Measurements from ENCODE around the gene GALNTL6. TPM values are rescaled to one million over a fixed set of nuclear protein-coding genes. Genes with fewer than 3 reads are reported as not detected.

The GALNTL6 gene
- total and polyA plus RNA-seq, 8 donors = 0.15 to 0.87 (median 0.58) TPM; not detected in 3

DNA sequence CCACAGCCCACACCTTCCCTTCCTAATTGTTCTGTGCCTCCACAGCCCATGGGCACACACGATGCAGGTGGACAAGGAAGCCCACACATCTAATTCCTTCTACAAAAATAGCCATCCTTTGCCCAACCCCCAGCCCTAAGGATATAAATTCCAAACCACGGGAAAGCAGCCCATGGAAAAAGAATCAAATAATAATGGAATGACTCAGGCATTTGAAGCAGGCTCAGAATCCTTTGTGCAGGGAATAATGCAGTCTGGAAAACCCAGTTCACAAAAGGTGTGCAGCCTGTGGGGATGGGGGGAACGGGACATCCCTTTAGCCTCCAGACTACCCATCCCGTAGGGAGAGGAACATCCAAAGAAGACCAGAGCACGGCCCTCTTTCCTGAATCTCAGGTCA lies 1013.1 kb downstream of the GALNTL6 start:
- DNase-seq = no peak
- WGBS, 5 donors = 70 to 86% (median 78%) methylated on average over 5 of the region's 5 CpGs
- peaks cover 0 to 5% (median 2%) of the 10 kb centered on the region in 4 donors for H3K4me1 ChIP-seq
- H3K27ac ChIP-seq = no peak overlapping the region
- intact Hi-C loops (cut with DNase I; ENCODE audit: low total_unique reads) = no loop called here
- no peaks in the 10 kb centered on the region for H3K27me3 ChIP-seq
- H3K4me3 ChIP-seq = no peak overlapping the region
- no peaks in the 10 kb centered on the region for H3K9me3 ChIP-seq
- TF ChIP-seq POLR2A (IDR thresholded peaks at IDR 0.05) (no peak), EP300 (IDR thresholded peaks at IDR 0.05) (no peak), POLR2AphosphoS5 (IDR thresholded peaks at IDR 0.05) (no peak)
- TF ChIP-seq, protein P1, sequence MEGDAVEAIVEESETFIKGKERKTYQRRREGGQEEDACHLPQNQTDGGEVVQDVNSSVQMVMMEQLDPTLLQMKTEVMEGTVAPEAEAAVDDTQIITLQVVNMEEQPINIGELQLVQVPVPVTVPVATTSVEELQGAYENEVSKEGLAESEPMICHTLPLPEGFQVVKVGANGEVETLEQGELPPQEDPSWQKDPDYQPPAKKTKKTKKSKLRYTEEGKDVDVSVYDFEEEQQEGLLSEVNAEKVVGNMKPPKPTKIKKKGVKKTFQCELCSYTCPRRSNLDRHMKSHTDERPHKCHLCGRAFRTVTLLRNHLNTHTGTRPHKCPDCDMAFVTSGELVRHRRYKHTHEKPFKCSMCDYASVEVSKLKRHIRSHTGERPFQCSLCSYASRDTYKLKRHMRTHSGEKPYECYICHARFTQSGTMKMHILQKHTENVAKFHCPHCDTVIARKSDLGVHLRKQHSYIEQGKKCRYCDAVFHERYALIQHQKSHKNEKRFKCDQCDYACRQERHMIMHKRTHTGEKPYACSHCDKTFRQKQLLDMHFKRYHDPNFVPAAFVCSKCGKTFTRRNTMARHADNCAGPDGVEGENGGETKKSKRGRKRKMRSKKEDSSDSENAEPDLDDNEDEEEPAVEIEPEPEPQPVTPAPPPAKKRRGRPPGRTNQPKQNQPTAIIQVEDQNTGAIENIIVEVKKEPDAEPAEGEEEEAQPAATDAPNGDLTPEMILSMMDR (IDR thresholded peaks at IDR 0.05) = no peak
- H3K36me3 ChIP-seq = no peaks in the 10 kb centered on the region

DNA sequence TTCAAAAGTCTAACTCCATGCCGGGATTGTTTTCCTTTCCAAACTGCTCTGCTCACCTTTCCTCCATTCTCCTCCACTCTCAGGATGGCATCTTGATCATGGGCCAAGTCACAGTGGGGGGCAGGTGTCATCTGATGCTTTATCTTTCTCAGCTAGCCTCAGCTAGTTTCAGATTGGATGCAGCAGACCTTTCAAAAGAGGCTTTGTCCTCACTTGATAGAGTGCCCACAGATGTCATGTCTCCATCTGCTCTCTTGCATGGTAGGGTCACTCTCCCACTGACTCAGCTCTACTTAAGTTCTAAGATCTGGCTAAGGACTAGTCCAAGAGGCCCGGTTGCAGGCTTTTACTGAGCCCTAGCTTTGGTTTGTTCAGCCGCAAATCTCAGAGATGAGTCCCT lies 1013.7 kb downstream of the GALNTL6 start:
- Histone ChIP-seq H3K27me3 (no peaks in the 10 kb centered on the region), H3K36me3 (no peaks in the 10 kb centered on the region), H3K4me1 (peaks cover 0 to 5% (median 0%) of the 10 kb centered on the region in 4 donors), H3K9me3 (no peaks in the 10 kb centered on the region), H3K4me3 (no peak overlapping the region), H3K27ac (no peak overlapping the region)
- intact Hi-C loops (cut with DNase I; ENCODE audit: low total_unique reads) = no loop called here
- WGBS, 5 donors = 92 to 98% (median 97%) methylated on average over 3 of the region's 3 CpGs
- no peak for TF ChIP-seq POLR2A (IDR thresholded peaks at IDR 0.05)
- TF ChIP-seq, protein P1 (IDR thresholded peaks at IDR 0.05) = no peak
- TF ChIP-seq EP300 (IDR thresholded peaks at IDR 0.05) = no peak
- no peak for TF ChIP-seq POLR2AphosphoS5 (IDR thresholded peaks at IDR 0.05)
- no peak for DNase-seq

DNA sequence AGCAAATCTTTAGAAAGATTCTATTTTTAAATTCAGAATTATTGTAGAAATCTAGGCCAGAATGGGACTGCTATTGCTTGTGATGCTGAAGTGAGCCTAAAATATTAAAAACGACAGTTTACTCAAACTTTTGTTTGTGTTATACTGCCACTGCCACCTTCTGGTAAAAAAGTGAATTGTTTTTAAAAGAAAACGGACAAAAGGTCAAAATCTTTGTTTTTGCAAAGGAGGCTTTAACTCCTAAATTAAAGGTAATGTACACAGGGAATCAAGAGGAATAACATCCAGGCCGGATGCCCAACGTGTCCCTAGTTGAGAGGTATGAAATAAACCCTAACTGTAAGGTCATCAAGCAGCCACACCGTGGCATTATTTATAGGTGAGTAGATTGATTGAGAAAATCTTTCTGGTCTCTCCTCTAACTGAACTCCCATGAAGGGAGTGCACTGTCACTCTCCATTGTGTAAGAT lies 1017.1 kb downstream of the GALNTL6 start:
- DNase-seq = peak in 1 of 2 donors; percentile 15
- TF ChIP-seq, protein P1 (IDR thresholded peaks at IDR 0.05) = peak in 5 of 7 experiments; percentile 33 to 72 (median 56)
- no peak for TF ChIP-seq POLR2A (IDR thresholded peaks at IDR 0.05)
- H3K27ac ChIP-seq = no peak overlapping the region
- no peaks in the 10 kb centered on the region for H3K27me3 ChIP-seq
- H3K4me3 ChIP-seq = no peak overlapping the region
- intact Hi-C loops (cut with DNase I; ENCODE audit: low total_unique reads) = no loop called here
- H3K36me3 ChIP-seq = no peaks in the 10 kb centered on the region
- H3K4me1 ChIP-seq = peaks cover 0 to 5% (median 0%) of the 10 kb centered on the region in 4 donors
- WGBS, 5 donors = 4 to 6% (median 5%) methylated on average over 5 of the region's 5 CpGs
- H3K9me3 ChIP-seq = no peaks in the 10 kb centered on the region

DNA sequence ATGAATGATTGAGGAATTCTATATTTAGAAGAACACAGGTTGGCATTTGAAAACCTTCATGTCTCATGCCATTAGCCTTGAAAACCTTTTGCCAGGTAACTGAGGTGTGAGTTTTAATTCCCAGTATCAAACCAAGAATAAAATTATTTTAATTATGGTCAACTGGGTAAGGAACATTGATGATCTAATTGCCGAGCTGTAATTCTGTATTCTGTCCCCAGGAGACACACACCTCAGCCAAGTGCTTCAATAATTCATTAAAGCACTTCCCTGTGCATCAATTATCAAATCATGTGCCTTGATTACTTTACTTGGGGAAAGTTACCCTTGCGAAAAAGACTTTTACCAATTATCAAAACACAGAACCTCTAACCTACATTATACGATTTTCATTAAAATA lies 1023.5 kb downstream of the GALNTL6 start:
- H3K4me3 ChIP-seq = no peak overlapping the region
- no peaks in the 10 kb centered on the region for H3K4me1 ChIP-seq
- H3K9me3 ChIP-seq = no peaks in the 10 kb centered on the region
- intact Hi-C loops (cut with DNase I; ENCODE audit: low total_unique reads) = no loop called here
- WGBS, 5 donors = 87 to 91% (median 90%) methylated on average over 3 of the region's 3 CpGs
- H3K36me3 ChIP-seq = no peaks in the 10 kb centered on the region
- H3K27ac ChIP-seq = no peak overlapping the region
- TF ChIP-seq POLR2AphosphoS5 (IDR thresholded peaks at IDR 0.05) (no peak), EP300 (IDR thresholded peaks at IDR 0.05) (no peak), POLR2A (IDR thresholded peaks at IDR 0.05) (no peak)
- TF ChIP-seq, protein P1 (IDR thresholded peaks at IDR 0.05) = no peak
- H3K27me3 ChIP-seq = no peaks in the 10 kb centered on the region
- DNase-seq = no peak

Measured in stomach (tissue), 9 donors.